HK-2 (cell line): ENCODE data around the gene GUCY2D.

Source experiments
- DNase-seq: peaks from one replicate; pipeline ENCODE4 v3.0.0-alpha.2; 2018; ENCODE audit not compliant: unreplicated experiment

GUCY2D gene

DNA sequence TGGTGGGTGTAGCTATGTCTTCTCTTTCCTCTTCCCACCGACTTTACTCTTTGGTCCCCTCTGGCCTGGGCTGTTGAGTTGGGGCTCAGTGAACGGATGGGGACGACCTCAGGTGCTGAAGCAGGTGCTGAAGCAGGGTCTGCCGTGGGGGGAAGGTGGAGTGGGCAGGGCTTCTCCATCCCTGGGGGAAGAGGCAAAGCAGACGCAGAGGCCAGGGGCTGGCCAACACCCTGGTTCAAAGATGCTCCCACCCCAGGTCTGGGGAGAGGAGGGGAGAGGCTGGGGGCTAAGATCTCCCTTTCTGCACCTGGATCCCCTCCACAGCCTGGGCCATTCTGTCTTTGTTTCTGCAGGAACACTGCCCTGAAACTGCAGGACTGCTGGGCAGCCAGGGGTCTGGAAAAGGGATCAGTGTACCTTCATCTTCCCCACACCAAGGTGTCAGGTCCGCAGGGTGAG lies 62.2 kb downstream of the GUCY2D start:
- no peak for DNase-seq

- no peak for DNase-seq
These were observed 64.7 kb downstream of the GUCY2D start for GRCh38 chr17:8066841-8067775.

DNA sequence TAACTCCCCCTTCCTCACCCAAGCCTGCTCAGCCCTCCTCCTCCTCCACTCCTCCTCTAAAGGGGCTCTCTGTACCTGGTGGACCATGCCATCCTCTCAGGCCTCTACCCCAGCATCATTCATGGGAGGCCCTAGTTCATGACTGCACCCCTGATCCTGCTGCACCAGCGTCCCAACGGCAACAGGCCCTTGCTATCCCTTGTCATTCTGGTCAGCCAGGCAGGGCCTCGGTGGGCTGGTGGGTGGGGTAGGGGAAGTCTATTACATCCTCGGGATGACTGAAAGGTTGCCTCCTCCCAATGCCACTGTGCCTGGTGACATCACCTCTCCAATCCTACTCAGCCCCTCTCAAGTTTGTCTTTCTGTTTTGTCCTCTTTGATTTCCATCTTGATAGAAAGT lies 65.4 kb downstream of the GUCY2D start:
- DNase-seq = no peak

DNA sequence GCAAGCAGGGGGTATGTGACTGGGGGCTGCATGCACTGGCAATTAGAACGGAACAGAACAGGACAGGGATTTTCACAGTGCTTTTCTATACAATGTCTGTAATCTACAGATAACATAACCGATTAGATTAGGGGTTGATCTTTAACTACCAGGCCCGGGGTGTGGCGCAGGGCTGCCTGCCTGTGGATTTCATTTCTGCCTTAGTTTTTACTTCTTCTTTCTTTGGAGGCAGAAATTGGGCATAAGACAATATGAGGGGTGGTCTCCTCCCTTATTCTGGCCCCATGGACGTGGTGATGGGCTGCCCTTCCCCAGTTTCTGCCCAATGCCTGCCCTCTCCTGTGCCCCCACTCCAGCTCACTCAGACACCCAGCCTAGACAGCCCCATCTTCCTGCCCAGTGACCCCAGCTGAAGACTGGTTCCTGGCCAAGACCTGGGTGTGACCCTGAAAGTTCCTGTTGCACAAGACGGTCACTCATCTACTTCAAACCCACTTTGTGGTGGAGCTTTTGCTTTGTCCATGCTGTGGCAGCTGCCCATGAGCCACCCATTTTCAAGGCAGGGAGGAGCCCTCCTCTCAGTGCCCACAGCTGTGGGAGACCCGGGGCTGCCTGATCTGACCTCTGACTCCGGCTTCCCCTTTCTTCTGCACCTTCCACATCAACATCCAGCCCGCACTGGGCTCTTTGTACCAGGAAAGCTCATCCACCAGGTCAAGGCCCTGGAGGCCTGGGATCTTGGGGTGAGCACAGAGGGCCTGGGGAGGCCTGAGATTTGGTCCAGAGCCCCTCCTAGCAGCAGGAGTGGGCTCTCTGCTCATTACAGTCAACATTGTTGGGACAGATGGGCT lies 66.5 kb downstream of the GUCY2D start:
- no peak for DNase-seq

DNA sequence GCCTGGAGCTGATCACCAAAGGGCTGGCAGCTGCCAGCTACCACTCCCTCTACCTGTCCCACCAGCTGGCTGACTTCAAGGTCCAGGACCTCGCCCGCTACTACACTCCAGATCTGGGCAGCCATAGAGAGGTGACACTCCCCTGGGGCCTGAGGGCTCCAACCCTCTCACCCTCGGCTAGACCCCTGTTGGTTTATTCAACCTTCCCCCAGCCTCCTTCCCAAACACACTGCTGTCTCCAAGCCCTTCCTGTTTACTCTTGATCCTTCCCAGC lies 67.1 kb downstream of the GUCY2D start:
- no peak for DNase-seq
